ENCODE results near the gene KPNA2.
"Not testable (repeated sequence)": the region's sequence is repeated elsewhere in the genome, so short reads cannot be mapped to it uniquely, and the experiment has no call there.

Gene KPNA2

DNA sequence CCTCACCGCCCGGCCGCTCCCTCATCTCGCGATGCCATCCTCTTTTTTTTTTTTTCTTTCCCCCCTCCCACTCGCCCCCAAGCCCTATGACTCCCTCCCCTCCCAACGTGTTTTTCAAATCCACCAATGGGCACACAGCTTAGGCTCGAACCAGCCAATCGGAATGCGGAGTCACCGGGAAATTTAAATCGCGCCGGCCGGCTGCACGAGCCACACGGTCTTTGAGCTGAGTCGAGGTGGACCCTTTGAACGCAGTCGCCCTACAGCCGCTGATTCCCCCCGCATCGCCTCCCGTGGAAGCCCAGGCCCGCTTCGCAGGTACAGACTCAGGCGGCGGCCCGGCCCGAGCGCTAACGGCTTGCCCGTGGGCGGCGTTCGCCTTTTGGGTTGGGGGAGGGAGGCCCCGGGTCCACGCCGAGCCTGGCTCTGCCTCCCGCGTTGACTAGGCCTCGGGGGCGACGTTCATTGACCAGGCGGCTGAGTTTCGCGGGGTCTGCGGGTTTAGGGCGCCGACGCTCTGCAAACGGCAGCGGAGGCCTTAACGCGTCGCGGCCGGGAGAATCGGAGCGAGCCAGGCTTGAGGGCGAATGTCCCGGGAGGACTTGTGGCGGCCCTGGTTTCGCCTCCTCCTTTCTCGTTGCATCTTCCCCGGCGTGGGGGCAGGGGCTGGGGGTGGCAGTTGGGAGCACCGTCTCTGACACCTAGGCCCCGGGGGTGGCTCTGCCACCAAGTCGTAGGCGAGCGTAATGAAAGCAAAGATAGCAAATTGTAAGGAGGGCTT, at the start of gene KPNA2:
Gene KPNA2 (plus strand): TSS at position 213 of the 781 bp plus-strand sequence. CDS start 1,398 bp downstream, outside the sequence.
- DNase-seq (ENCODE audit: low read depth): peak; percentile 96

- no peak for DNase-seq (ENCODE audit: low read depth)
These were observed 44.6 kb upstream of the KPNA2 start for GRCh38 chr17:67990909-67991308.

DNA sequence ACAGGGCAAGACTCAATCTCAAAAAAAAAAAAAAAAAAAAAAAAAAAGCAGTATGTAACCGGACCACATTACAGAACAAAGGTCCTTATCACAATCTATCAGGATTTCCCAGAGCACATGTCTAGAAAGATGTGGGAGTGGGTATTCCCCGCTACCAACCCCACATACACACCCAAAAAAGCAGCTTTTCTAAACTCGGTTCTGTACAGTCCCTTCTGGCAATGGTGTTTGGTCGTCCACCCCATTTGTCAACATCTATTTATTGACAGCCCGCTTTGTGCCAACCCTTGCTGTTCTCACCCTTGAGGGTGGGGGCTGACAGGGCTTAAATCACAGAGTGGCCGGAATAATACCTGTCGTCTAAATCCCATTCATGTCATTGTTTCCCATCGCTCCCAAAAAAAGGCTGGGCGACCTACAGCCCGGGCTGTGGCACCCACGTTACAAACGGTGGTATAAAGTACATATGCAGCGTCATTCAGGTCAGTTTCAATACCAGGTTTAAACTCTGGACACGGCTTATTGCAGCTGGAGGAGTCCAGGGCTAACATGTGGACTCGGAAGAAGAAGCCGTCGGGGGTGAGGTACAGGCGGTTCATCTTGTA, 42.9 kb upstream of the KPNA2 start:
- peak; percentile 41 for DNase-seq (ENCODE audit: low read depth)

- peak; percentile 58 for DNase-seq (ENCODE audit: low read depth)
These were observed 42.2 kb upstream of the KPNA2 start for GRCh38 chr17:67993153-67993997.

- DNase-seq (ENCODE audit: low read depth): no peak
These were observed 41.6 kb upstream of the KPNA2 start for GRCh38 chr17:67993998-67994361.

DNA sequence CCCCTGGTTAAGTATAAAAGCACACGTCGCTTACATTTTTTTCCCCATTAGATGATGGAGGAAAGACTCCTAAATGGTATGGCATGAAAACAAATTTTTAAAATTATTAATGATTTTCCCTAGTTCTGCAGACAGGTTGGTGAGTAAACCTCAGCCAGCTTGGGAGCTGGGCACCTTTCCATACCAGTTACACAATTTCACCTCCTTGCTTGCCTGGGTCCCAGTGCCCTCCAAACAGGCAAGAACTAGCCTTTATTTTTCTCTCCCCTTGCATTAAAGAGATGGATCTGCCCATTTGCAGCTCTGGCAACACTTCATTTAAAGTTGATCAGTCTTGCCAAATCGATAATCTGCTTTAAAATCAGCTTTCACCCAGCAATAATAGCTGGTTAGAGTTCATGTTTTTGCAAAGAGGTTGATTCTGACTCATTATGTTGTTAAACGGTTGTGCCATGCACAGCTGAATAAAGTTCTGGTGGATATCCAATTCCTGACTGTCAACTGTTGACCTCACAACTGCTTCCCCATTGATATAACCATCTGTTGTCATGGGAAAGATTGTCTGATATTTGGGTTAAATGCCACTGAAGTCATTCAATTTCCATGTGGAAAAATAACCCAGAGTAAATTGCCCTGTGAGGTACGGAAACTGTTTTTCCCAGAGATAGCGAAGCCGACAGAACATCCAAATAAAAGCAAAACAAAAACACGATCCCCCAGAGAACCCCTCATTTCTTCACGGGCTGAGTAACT, 40.5 kb upstream of the KPNA2 start:
- DNase-seq (ENCODE audit: low read depth): no peak

DNA sequence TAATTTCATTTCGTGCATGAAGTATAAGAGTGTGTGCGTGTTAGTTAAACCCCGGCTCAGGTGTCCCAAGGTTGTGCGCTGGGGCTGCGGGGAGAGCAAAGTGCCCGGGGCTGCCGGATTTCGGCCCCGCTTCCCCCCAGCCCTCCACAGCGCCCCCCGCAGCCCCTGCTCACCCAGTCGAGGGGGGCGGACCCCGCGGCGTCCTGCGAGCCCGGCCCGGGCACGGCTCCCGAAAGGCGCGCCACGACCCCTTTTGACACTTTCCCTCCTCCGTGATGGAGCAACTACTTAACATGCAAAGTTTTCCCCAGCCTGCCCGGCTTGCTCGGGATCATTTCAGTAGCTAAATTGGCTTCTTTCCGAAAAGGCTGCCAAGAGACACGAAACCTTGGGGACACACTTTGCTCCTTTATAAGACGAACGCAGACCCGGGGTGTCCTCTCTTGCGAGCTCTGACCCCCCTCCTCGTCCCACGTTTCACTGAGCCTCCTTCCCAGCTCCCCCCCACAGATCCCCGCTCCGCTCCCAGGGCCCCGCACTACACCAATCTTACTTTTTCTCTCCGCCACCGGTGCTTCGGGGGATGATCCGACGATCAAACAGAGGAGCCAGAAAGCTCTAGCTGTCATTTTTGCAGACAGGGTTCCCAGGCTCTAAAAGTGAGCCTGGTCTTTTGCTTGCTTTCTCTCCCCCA, 39.8 kb upstream of the KPNA2 start:
- no peak for DNase-seq (ENCODE audit: low read depth)

- DNase-seq (ENCODE audit: low read depth): not testable (repeated sequence)
These were observed 39.0 kb upstream of the KPNA2 start, which contains the start of gene C17orf58 for GRCh38 chr17:67996301-67997171. TSS of gene C17orf58 (minus strand) at chr17:67996469. CDS start at chr17:67996198, 271 bp downstream.

DNA sequence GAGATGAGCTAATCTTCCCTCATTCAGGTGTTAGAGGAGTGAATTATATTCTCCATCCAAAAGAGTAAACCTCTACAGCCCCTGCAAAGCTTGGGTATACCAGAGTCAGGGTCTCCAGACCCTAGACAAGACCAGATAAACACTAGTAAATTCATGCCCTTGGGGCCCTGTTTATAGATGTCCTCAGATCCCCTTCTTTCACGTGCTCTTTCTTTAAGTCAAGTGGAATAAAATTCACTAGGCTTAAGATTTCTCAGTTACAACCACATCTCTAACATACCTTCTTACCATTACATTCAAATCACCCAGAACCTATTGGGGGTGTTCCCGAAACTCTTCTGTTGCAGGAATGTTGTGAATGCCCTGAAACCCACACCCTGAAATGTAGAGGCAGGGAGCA, 37.1 kb upstream of the KPNA2 start:
- no peak for DNase-seq (ENCODE audit: low read depth)

GRCh38 chr17:67999291-67999911, 36.1 kb upstream of the KPNA2 start:
- no peak for DNase-seq (ENCODE audit: low read depth)

DNA sequence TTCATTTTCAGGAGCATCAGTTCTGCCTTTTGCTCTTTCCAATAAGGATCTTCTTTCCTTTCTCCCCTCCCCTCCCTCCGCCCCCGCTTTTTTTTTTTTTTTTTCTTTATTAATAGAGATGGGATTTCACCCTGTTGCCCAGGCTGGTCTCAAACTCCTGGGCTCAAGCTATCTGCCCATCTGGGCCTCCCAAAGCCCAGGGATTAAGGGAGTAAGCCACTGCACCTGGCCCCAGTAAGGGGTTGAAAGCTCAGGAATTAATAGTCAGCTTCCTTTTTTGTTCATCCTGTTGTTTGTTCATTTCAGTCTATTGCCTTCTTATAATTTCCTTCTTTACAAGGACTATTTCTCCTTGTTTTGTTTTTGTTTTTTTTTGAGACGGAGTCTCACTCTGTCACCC, 31.3 kb upstream of the KPNA2 start:
- DNase-seq (ENCODE audit: low read depth): no peak

DNA sequence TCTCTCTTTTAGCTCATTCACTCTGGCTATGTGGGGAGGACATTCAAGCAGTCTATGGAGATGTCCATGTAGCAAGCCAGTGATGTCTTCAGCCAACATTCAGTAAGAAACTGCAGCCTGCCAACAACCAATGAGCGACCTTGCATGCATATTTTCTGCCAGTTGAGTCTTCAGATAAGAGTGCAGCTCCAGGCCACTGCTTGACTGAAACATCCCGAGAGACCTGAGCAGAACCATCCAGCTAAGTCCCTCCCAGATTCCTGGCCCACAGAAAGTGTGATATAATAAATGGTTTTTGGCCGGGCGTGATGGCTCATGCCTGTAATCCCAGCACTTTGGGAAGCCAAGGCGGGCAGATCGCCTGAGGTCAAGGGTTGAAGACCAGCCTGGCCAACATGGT, 28.7 kb upstream of the KPNA2 start:
- DNase-seq (ENCODE audit: low read depth): no peak

DNA sequence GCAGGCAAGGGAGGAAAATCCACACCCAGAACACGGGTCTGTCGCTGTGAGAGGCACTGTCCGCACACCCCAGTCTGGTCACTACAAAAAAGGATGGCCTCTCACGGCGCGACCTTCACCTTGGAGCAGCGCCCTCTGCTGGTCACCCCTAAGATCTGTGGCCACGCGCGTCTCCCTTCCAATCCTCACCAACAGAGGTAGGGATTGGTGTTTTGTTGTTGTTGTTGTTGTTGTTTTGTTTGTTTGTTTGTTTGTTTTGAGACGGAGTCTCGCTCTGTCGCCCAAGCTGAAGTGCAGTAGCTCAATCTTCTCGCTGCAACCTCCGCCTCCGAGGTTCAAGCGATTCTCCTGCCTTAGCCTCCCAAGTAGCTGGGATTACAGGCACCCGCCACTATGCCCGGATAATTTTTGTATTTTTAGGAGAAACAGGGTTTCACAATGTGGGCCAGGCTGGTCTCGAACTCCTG, 24.3 kb upstream of the KPNA2 start:
- peak; percentile 24 for DNase-seq (ENCODE audit: low read depth)

- no peak for DNase-seq (ENCODE audit: low read depth)
These were observed 22.1 kb upstream of the KPNA2 start for GRCh38 chr17:68013385-68013784.

DNA sequence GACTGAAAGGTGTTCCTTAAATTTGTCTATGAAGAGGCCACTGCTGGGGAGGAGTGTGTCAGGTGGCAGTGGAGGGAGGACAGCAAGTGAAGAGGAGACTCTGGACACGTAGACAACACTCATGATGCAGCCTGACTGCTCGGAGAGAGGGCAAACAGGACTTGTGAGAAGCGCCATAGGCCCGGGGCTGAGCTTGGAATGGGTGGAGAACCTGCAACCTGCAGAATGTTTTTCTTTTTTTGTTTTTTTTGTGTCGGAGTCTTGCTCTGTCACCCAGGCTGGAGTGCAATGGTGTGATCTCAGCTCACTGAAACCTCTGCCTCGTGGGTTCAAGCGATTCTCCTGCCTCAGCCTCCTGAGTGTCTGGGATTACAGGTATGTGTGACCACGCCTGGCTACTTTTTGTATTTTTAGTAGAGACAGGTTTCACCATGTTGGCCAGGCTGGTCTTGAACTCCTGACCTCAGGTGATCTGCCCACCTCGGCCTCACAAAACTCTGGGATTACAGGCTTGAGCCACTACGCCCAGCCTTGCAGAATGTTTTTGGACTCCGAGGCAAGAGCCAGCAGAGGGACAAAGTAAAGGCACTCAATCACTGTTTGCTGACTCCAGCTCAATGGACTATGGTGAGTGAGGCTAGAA, 20.3 kb upstream of the KPNA2 start:
- no peak for DNase-seq (ENCODE audit: low read depth)

GRCh38 chr17:68016838-68017237, 18.7 kb upstream of the KPNA2 start:
- DNase-seq (ENCODE audit: low read depth): no peak

GRCh38 chr17:68018493-68018892, 17.0 kb upstream of the KPNA2 start:
- DNase-seq (ENCODE audit: low read depth): not testable (repeated sequence)

- DNase-seq (ENCODE audit: low read depth): peak; percentile 21
These were observed 16.2 kb upstream of the KPNA2 start for GRCh38 chr17:68019336-68019674.

DNA sequence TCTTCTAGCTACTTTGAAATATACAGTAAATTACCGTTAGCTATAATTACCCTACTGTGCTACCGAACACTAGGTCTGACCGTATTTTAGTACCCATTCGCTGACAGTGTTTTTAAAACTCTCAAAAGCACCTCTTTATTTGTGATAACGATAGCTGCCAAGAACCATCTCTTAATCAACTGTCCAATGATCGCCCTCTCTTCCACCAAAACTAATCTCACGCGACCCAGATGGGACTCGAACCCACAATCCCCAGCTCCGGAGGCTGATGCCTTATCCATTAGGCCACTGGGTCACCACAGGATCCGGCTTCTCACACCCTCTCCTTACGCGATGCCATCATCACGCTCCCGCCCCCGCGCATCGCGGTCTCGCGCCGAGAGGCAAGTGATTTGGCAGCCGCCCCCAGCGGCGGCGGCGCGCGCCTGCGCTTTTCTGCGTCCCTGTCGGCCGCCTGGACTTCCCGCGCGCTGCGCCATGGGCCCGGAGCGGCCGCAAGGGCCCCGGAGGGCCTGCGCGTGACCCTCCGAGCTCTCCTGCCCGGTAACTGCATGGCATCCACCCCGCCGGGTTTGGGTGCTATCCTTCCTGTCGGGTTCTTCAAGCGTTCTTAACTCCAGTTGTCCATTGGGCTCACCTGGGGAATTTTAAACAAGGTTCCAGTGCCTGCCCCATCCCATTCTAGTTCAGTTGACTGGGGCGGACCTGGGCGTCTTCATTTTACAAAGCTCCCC, 15.7 kb upstream of the KPNA2 start:
- peak; percentile 89 for DNase-seq (ENCODE audit: low read depth)
